ENCODE measurements around the gene PTPRR.

DNA sequence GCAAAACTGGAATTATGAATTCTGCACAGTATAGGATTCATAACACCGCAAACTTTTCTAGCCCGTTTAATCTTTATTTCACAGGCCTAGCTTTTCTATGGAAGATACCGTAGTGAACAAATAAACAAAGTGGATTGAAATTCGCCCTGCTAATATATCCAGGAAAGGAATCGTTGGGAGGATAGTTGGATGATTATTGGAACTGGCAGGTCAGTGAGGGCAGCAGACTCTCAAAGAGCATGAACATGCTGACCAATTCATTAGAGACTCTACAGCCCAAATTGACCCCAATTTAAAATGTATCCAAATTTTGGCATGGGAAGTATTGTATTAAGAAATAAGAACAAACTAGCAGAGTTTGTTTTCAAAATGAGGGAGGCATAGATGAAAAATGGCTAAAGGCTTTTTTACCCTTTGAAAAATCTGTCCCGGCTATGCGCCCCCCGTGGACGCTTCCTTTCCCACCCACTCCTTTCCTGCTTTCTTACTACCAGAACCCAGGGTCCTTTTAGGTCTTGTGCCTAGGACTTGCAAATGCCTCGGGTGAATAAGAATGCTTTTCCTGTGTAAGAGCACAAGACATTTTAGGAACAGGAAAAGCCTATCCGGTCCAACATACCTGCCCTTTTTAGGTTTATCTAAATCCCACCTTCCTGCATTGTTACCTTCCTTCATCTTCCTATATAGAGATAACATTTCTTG, 198.7 kb downstream of the PTPRR start:
- TF ChIP-seq, protein P1, sequence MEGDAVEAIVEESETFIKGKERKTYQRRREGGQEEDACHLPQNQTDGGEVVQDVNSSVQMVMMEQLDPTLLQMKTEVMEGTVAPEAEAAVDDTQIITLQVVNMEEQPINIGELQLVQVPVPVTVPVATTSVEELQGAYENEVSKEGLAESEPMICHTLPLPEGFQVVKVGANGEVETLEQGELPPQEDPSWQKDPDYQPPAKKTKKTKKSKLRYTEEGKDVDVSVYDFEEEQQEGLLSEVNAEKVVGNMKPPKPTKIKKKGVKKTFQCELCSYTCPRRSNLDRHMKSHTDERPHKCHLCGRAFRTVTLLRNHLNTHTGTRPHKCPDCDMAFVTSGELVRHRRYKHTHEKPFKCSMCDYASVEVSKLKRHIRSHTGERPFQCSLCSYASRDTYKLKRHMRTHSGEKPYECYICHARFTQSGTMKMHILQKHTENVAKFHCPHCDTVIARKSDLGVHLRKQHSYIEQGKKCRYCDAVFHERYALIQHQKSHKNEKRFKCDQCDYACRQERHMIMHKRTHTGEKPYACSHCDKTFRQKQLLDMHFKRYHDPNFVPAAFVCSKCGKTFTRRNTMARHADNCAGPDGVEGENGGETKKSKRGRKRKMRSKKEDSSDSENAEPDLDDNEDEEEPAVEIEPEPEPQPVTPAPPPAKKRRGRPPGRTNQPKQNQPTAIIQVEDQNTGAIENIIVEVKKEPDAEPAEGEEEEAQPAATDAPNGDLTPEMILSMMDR (IDR thresholded peaks at IDR 0.05): no peak
- TF ChIP-seq POLR2A (IDR thresholded peaks at IDR 0.05; ENCODE audit: low read depth) (no peak), POLR2AphosphoS5 (IDR thresholded peaks at IDR 0.05) (no peak)

Data from esophagus muscularis mucosa (tissue), 3 donors.